ENCODE data around the gene LYRM4.

DNA sequence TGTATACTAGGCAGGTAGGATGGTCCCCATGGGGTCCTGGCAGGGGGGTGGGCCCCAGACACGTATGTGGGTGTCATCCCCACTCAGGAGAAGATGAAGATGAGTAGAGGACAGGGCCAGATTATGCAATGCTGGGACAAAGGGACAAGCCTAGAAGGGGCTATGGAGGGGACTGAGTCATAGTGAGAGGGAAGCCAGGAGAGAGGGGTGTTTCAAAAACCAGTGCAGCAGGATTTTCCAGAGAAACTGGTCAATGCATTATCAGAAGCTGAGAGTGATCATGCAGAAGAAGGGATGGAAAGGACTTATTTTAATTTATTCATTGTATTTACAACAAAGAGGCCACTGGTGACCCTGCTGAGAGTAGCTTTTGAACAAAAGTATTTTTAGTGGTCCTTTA, 101.6 kb downstream of the LYRM4 start:
- TF ChIP-seq EP300 (IDR thresholded peaks at IDR 0.05) (no peak), POLR2A (IDR thresholded peaks at IDR 0.05; ENCODE audit: low read depth) (no peak)

Measured in esophagus muscularis mucosa (tissue), 2 donors.